MM.1S (cell line): Measurements from ENCODE around the gene CSTF2T.

Source experiments
- DNase-seq: peaks from one replicate; pipeline ENCODE4 v3.0.0-alpha.2; 2015
- H2AFZ ChIP-seq: fragments of 300-600 bp; sonication (generic); 2 replicates; pipeline ENCODE4 v1.6.0; 2016; ENCODE audit warnings: antibody characterized with exemption, low read length
- H3F3A ChIP-seq: fragments of 300-600 bp; sonication (generic); 2 replicates; pipeline ENCODE4 v1.6.1; 2016; ENCODE audit warnings: mild to moderate bottlenecking, antibody characterized with exemption, low read length, moderate library complexity, mixed read lengths; ENCODE audit not compliant: insufficient read depth
- H3K27ac ChIP-seq: fragments of 300-600 bp; sonication (generic); 2 replicates; pipeline ENCODE4 v1.5.1; 2016; ENCODE audit warnings: mild to moderate bottlenecking, low read length
- H3K27me3 ChIP-seq: fragments of 300-600 bp; sonication (generic); replicated peaks from 2 replicates; pipeline ENCODE4 v1.6.0; 2016; ENCODE audit warnings: low read length; ENCODE audit not compliant: insufficient read depth
- H3K36me3 ChIP-seq: fragments of 300-600 bp; sonication (generic); replicated peaks from 2 replicates; pipeline ENCODE4 v1.6.1; 2016; ENCODE audit warnings: mild to moderate bottlenecking, low read length, mixed read lengths; ENCODE audit not compliant: insufficient read depth
- H3K4me1 ChIP-seq: fragments of 300-600 bp; sonication (generic); 2 replicates; pipeline ENCODE4 v1.6.1; 2016; ENCODE audit warnings: low read length, mixed read lengths
- H3K4me2 ChIP-seq: fragments of 300-600 bp; sonication (generic); 2 replicates; pipeline ENCODE4 v1.6.0; 2016; ENCODE audit warnings: low read depth, low read length
- H3K4me3 ChIP-seq: fragments of 300-600 bp; sonication (generic); 2 replicates; pipeline ENCODE4 v1.5.1; 2016; ENCODE audit warnings: low read length, mixed read lengths
- H3K79me2 ChIP-seq: fragments of 300-600 bp; sonication (generic); 2 replicates; pipeline ENCODE4 v1.6.1; 2016; ENCODE audit warnings: mixed run types, low read length, mixed read lengths
- H3K9ac ChIP-seq: fragments of 300-600 bp; sonication (generic); 2 replicates; pipeline ENCODE4 v1.6.1; 2016; ENCODE audit warnings: low read length, mixed read lengths
- H3K9me2 ChIP-seq: fragments of 300-600 bp; sonication (generic); replicated peaks from 2 replicates; pipeline ENCODE4 v1.6.1; 2016; ENCODE audit warnings: mild to moderate bottlenecking, low read length, mixed read lengths; ENCODE audit not compliant: insufficient read depth
- H3K9me3 ChIP-seq: fragments of 300-600 bp; sonication (generic); replicated peaks from 2 replicates; pipeline ENCODE4 v1.6.1; 2016; ENCODE audit warnings: mild to moderate bottlenecking, low read length, mixed read lengths; ENCODE audit not compliant: insufficient read depth
- H4K20me1 ChIP-seq: fragments of 300-600 bp; sonication (generic); 2 replicates; pipeline ENCODE4 v1.6.1; 2016; ENCODE audit warnings: mild to moderate bottlenecking, low read length, moderate library complexity, mixed read lengths; ENCODE audit not compliant: insufficient read depth
- EZH2 ChIP-seq: fragments of 300-600 bp; sonication (generic); optimal IDR thresholded peaks from 2 replicates; pipeline ENCODE3; 2017; ENCODE audit warnings: low read depth, mild to moderate bottlenecking, antibody characterized with exemption, low read length, mixed read lengths
- EZH2phosphoT487 ChIP-seq: fragments of 300-600 bp; sonication (generic); IDR thresholded peaks from 2 replicates; pipeline ENCODE4 v1.6.1; 2018; ENCODE audit warnings: antibody characterized with exemption, low read length
- TF ChIP-seq, protein P1 (sequence below): fragments of 300-600 bp; sonication (generic); IDR thresholded peaks from 2 replicates; pipeline ENCODE4 v1.5.1; 2016; ENCODE audit warnings: antibody characterized with exemption, low read length, mixed read lengths

The CSTF2T gene

DNA sequence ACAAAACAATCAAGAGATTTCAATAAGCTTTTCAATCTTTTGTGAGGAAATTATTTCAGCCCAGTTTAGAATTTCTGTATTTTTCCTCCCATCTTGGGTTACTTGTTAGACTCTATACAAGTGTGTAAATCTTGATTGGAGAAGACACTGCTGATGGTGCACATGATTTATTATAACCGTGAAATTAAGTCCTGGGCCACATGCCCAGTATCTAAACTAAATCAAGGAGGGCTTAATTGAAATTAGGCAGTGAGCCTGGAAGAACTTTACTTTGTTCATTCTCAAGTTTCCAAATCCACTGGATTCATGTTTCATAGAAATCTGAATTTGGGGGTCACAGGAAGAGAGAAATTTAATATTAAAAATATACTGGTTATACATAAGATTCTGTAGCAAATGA lies 44.5 kb downstream of the CSTF2T start:
- Histone ChIP-seq H3K36me3 (no peaks in the 10 kb centered on the region), H4K20me1 (no peaks in the 10 kb centered on the region), H3K27ac (no peak overlapping the region), H3K79me2 (no peaks in the 10 kb centered on the region), H3K27me3 (no peaks in the 10 kb centered on the region), H3K9me2 (no peaks in the 10 kb centered on the region), H2AFZ (no peak overlapping the region), H3K9me3 (no peaks in the 10 kb centered on the region), H3K4me3 (no peak overlapping the region), H3K9ac (no peak overlapping the region), H3K4me1 (no peaks in the 10 kb centered on the region), H3F3A (no peaks in the 10 kb centered on the region), H3K4me2 (no peak overlapping the region)
- no peak for DNase-seq
- no peak for TF ChIP-seq EZH2
- TF ChIP-seq, protein P1, sequence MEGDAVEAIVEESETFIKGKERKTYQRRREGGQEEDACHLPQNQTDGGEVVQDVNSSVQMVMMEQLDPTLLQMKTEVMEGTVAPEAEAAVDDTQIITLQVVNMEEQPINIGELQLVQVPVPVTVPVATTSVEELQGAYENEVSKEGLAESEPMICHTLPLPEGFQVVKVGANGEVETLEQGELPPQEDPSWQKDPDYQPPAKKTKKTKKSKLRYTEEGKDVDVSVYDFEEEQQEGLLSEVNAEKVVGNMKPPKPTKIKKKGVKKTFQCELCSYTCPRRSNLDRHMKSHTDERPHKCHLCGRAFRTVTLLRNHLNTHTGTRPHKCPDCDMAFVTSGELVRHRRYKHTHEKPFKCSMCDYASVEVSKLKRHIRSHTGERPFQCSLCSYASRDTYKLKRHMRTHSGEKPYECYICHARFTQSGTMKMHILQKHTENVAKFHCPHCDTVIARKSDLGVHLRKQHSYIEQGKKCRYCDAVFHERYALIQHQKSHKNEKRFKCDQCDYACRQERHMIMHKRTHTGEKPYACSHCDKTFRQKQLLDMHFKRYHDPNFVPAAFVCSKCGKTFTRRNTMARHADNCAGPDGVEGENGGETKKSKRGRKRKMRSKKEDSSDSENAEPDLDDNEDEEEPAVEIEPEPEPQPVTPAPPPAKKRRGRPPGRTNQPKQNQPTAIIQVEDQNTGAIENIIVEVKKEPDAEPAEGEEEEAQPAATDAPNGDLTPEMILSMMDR, result no peak
- no peak for TF ChIP-seq EZH2phosphoT487

DNA sequence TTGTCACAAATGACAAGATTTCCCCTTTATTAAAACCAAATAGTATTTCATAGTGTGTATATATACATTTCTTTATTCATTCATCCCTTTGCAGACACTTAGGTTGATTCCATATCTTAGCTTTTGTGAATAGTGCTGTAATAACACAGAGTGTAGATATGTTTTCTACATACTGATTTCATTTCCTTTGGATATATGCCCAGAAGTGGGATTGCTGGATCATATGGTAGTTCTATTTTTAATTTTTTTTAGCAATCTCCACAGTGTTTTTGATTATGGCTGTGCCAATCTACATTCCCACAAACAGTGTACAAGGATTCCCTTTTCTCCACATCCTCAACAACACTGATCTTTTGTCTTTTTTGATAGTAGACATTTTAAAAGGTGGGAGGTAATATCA lies 46.4 kb downstream of the CSTF2T start:
- Histone ChIP-seq H3K27ac (no peak overlapping the region), H3K4me2 (no peak overlapping the region), H3K79me2 (no peaks in the 10 kb centered on the region), H3K9me3 (no peaks in the 10 kb centered on the region), H2AFZ (no peak overlapping the region), H3K9me2 (no peaks in the 10 kb centered on the region), H3K36me3 (no peaks in the 10 kb centered on the region), H3K27me3 (no peaks in the 10 kb centered on the region), H4K20me1 (no peaks in the 10 kb centered on the region), H3K4me3 (no peak overlapping the region), H3F3A (no peaks in the 10 kb centered on the region), H3K4me1 (no peaks in the 10 kb centered on the region), H3K9ac (no peak overlapping the region)
- DNase-seq, result no peak
- TF ChIP-seq EZH2 (no peak), EZH2phosphoT487 (no peak)

DNA sequence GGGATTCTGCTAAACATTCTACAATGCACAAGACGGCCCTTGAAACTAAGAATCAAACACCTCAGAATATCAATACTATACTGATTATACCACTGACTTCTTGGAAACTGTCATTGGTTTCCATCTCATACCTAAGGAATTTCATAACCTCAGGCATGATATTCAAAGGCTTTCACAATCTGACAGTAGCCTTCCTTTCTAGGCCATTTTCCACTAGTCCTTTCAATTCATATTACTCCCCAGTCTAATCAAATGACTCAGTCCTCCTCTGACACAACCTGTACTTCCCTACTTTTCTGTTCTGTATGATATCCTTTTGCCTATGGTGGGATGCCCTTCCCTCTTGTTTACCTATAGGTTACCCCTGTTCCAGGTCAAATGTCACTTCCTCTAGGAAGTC lies 48.3 kb downstream of the CSTF2T start:
- no peaks in the 10 kb centered on the region for H3K9me2 ChIP-seq
- no peaks in the 10 kb centered on the region for H3K4me1 ChIP-seq
- H3K9me3 ChIP-seq, result no peaks in the 10 kb centered on the region

DNA sequence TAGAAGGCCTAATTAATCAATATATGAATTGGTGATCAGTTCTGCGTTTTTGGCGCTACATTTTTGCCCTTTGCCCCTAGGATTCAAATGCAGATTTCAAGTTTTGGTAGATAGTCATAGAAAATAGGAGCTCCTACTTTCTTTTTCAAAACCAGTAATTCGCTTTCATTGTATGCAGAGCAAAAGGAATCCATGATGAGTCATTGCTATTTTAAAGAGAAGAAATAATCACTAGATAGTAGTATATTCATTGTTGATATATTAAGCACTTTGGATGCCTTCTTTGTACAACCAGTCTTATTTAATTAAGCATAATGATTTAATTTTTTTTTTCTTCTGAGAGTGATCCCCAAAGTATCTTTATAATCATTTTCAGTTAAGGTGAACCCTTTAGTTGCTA lies 50.3 kb downstream of the CSTF2T start:
- H3K4me3 ChIP-seq, result no peak overlapping the region
- H3F3A ChIP-seq, result no peaks in the 10 kb centered on the region
- H2AFZ ChIP-seq, result no peak overlapping the region
- H3K4me2 ChIP-seq, result no peak overlapping the region
- H3K4me1 ChIP-seq, result no peaks in the 10 kb centered on the region
- H3K27me3 ChIP-seq, result no peaks in the 10 kb centered on the region
- H3K27ac ChIP-seq, result no peak overlapping the region
- TF ChIP-seq, protein P1, result no peak
- TF ChIP-seq EZH2phosphoT487 (no peak), EZH2 (no peak)
- H3K9me3 ChIP-seq, result no peaks in the 10 kb centered on the region
- no peak for DNase-seq
- no peaks in the 10 kb centered on the region for H3K9me2 ChIP-seq
- no peak overlapping the region for H3K9ac ChIP-seq
- H4K20me1 ChIP-seq, result no peaks in the 10 kb centered on the region
- H3K36me3 ChIP-seq, result no peaks in the 10 kb centered on the region
- H3K79me2 ChIP-seq, result no peaks in the 10 kb centered on the region

More for the DNA sequence above, 48.3 kb downstream of the CSTF2T start:
- Histone ChIP-seq H3K9ac (no peak overlapping the region), H4K20me1 (no peaks in the 10 kb centered on the region), H3K27me3 (no peaks in the 10 kb centered on the region), H3K27ac (no peak overlapping the region), H3K4me2 (no peak overlapping the region), H2AFZ (no peak overlapping the region), H3K79me2 (no peaks in the 10 kb centered on the region), H3F3A (no peaks in the 10 kb centered on the region), H3K4me3 (no peak overlapping the region), H3K36me3 (no peaks in the 10 kb centered on the region)
- DNase-seq, result no peak
- TF ChIP-seq, protein P1, result no peak
- no peak for TF ChIP-seq EZH2
- TF ChIP-seq EZH2phosphoT487, result no peak
